Measurements from ENCODE around the gene ASB5. TPM values are rescaled to one million over a fixed set of nuclear protein-coding genes. Genes with fewer than 3 reads are reported as not detected.
"Not testable (repeated sequence)": the region's sequence is repeated elsewhere in the genome, so short reads cannot be mapped to it uniquely, and the experiment has no call there.

ASB5 gene
- total RNA-seq, 1 donor from 2014 or later = 2.8 TPM

DNA sequence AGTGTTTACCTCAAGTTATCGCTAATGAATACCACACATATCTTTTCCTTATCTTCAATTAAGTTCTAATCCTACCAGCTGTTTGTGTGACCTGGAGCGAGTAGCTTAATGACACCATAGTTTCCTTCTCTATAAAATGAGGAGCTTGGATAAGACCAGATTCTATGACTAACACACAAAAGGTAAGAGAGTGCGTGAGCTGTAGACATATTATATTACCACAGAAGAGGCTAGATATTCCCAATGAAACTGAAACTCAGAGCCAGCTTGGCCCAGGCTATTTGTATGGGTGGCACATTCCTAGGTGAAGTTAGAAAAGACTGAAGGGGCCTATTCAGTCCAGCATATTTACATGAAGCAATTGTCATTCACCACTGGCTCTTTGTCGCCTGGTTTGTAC lies 30.2 kb downstream of the ASB5 start:
- DNase-seq (no peak), ATAC-seq (ENCODE audit: poor library complexity) (peak; percentile 8)
- intact Hi-C loops (cut with DNase I) = no loop called here

- peak; percentile 82 for ATAC-seq (ENCODE audit: poor library complexity)
- intact Hi-C loops (cut with DNase I) = no loop called here
These were observed 30.8 kb downstream of the ASB5 start for GRCh38 chr4:176238157-176238610.

GRCh38 chr4:176236946-176237345 lies 32.1 kb downstream of the ASB5 start:
- intact Hi-C loops (cut with DNase I) = no loop called here
- ATAC-seq (ENCODE audit: poor library complexity) (no peak), DNase-seq (no peak)

More at GRCh38 chr4:176238157-176238610, 30.8 kb downstream of the ASB5 start:
- DNase-seq = no peak

GRCh38 chr4:176230836-176231235 lies 38.2 kb downstream of the ASB5 start:
- intact Hi-C loops (cut with DNase I) = no loop called here
- DNase-seq (no peak), ATAC-seq (ENCODE audit: poor library complexity) (peak; percentile 91)

GRCh38 chr4:176229645-176230044 lies 39.4 kb downstream of the ASB5 start:
- DNase-seq = no peak
- peak; percentile 12 for ATAC-seq (ENCODE audit: poor library complexity)
- intact Hi-C loops (cut with DNase I) = no loop called here

GRCh38 chr4:176226736-176227135 lies 42.3 kb downstream of the ASB5 start:
- DNase-seq (no peak), ATAC-seq (ENCODE audit: poor library complexity) (no peak)
- intact Hi-C loops (cut with DNase I) = no loop called here

DNA sequence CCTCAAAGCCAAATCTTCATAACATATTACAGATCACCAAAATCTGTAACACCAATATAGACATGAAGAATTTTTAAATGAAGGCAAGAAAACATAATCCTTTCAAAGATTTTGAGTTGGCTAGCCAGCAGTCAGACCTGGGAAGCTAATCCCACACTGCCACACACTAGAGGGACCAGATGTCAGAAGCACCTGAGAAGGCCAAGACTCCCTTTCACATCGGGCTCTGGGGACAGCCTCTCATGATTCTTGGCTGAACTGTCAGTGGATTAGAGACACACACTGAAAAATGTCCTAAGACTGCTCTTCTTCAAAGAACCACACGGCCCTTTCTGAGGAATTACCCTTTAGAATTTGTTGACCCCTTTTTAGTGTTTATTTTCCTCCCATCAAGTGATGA lies 45.5 kb downstream of the ASB5 start:
- DNase-seq (no peak), ATAC-seq (ENCODE audit: poor library complexity) (no peak)
- intact Hi-C loops (cut with DNase I) = no loop called here

DNA sequence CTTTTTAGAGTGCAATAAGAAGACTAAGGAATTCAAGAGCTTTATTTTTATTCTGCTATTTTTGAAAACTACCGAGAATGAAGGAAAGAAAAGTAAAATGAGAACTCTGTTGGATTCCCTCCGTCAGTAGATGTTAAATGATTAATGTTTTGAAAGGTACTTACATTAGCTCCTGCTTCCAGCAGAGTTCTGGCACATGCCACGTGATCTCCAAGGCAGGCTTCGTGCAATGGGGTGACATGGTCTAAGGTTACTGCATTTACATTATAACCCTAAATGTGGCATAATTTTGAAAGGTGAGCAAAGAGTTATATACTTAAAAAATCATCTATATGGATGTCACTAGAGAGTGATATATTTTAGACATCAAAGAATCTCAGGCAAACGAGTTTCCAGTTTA lies 46.9 kb downstream of the ASB5 start:
- ATAC-seq (ENCODE audit: poor library complexity) (no peak), DNase-seq (no peak)

GRCh38 chr4:176217510-176217909 lies 51.5 kb downstream of the ASB5 start:
- ATAC-seq (ENCODE audit: poor library complexity) (no peak), DNase-seq (no peak)
- intact Hi-C loops (cut with DNase I) = no loop called here

More for the DNA sequence above, 46.9 kb downstream of the ASB5 start:
- intact Hi-C loops (cut with DNase I) = no loop called here

DNA sequence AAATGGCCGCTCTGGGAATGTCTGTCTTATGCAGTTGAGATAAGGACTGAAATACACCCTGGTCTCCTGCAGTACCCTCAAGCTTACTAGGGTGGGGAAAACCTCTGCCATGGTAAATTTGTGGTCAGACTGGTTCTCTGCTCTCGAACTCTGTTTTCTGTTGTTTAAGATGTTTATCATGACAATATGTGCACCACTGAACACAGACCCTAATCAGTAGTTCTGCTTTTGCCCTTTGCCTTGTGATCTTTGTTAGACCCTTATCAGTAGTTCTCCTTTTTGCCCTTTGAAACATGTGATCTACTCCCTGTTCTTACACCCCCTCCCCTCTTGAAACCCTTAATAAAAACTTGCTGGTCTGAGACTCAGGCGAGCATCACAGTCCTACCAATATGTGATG lies 56.7 kb downstream of the ASB5 start:
- intact Hi-C loops (cut with DNase I) = not testable (repeated sequence)

GRCh38 chr4:176210579-176211296 lies 58.3 kb downstream of the ASB5 start:
- ATAC-seq (ENCODE audit: poor library complexity) (no peak), DNase-seq (no peak)
- intact Hi-C loops (cut with DNase I) = no loop called here

More for the DNA sequence above, 56.7 kb downstream of the ASB5 start:
- DNase-seq; ATAC-seq (ENCODE audit: poor library complexity): not testable (repeated sequence)

GRCh38 chr4:176210101-176210500 lies 58.9 kb downstream of the ASB5 start:
- no peak for ATAC-seq (ENCODE audit: poor library complexity)
- intact Hi-C loops (cut with DNase I) = no loop called here
- no peak for DNase-seq

GRCh38 chr4:176209535-176209934 lies 59.5 kb downstream of the ASB5 start:
- ATAC-seq (ENCODE audit: poor library complexity) = no peak
- no peak for DNase-seq
- intact Hi-C loops (cut with DNase I) = no loop called here

- intact Hi-C loops (cut with DNase I) = no loop called here
- ATAC-seq (ENCODE audit: poor library complexity) (peak; percentile 49), DNase-seq (no peak)
These were observed 61.2 kb downstream of the ASB5 start for GRCh38 chr4:176207839-176208238.

DNA sequence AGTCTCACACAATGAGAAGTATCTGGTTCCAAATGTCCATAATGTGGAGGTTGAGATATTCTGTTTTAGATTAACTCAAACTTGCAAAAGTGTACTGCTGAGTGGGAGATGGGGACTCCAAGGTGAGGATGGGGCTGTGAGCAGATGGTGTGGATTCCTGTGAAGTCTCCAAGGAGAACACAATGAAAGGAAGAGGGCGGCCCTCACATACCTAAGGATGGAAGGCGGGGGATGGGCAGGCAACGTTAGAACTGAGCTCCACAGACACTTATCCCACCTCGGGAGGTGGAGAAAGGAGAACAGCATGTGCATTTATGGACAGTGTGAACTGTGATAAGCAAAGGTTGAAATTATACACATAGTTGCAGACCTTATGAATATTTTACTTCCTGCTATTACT lies 63.7 kb downstream of the ASB5 start:
- intact Hi-C loops (cut with DNase I) = no loop called here
- ATAC-seq (ENCODE audit: poor library complexity) (no peak), DNase-seq (no peak)

DNA sequence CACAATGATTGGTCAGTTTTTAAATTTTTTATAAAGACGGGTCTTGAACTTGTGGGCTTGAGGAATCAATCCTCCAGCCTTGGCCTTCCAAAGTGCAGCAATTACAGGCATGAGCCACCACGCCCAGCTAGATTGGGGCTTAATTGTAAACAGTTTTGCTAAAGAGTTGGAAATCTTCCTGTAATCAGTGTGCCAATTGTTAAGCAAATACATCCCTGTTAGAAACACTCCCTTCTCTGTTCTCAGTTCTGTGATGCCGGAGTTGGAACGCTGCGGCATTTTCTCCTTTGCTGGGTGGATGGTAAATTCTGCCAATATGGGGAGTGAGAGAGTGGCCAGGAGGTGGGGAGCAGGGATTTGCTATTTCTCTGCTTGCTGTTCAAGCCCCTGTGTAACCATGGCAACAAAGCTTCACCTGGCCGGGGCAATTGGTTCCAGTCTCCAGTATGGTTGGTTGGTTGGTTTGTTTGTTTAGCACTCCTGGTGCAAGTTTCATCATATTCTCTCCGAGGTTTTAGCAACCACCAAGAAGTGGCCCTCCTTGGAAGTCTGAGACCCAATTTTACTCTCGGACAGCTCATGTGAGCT lies 70.6 kb downstream of the ASB5 start:
- intact Hi-C loops (cut with DNase I) = loop anchor here (10.0 kb wide), 1 partner anchor 76 kb away; no protein-coding TSS in a partner anchor
- DNase-seq = no peak
- ATAC-seq (ENCODE audit: poor library complexity) = no peak

DNA sequence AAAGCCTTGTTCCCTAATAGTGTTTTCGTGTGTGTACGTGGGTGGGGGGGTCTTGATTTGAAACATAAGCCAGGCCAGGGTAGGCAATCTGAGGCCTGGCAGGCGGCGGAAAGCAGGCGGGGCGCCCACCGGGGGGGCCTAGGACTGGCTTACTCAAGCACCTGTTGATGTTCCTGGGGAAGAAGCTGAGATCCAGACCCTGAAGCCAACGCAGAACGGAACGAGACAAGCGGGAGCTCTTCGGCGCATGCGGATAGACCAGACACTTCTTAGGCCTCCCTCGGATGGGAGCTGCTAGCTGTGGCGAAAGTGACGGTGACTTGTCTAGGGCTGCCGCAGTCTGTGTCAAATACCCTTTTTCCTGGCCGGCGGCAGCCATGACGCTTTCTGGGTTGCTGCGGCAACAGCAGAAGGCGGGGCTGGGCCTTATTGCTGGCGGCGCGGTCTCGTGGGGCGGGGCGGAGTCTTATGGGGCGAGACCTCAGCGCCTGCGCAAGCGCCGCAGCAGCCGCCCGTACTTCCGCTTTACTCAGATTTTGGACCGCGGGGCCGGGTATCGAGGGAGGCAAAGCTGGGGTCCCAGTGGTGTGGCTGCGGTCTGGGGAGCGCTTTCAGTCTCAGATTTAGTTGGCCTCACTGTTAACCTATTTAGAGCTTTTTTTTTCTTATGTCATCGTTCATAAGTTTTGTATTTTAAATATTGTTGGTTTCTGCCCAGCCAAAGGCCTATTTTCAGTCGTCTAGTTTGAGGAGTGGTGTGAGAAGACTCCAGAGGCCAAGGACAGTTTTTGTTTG lies 73.6 kb downstream of the ASB5 start, which contains the start of gene SPATA4:
TSS of gene SPATA4 (minus strand) at position 402 of the 795 bp plus-strand sequence. CDS start at position 379, 23 bp downstream.
- DNase-seq (peak; percentile 98), ATAC-seq (ENCODE audit: poor library complexity) (peak; percentile 100)
- intact Hi-C loops (cut with DNase I) = loop anchor here (10.0 kb wide), 1 partner anchor 79 kb away; no protein-coding TSS in a partner anchor

DNA sequence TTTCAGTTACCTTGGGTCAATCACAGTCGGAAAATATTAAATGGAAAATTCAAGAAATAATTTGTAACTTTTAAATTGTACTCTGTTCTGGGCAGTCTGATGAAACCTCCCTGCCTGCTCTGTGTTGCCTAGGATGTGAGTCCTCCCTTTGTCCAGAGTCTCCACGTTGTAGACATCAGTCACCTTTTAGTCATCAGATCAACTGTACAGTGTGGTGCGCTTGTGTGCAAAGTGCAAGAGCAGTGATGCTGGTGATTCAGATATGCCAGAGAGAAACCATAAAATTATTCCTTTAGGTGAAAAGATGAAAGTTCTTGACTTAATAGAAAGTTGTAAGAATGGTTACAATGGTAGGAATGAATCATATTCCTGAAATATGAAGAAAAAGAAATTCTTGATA lies 75.1 kb downstream of the ASB5 start:
- intact Hi-C loops (cut with DNase I) = loop anchor here (10.0 kb wide), 1 partner anchor 81 kb away; no protein-coding TSS in a partner anchor
- DNase-seq (no peak), ATAC-seq (ENCODE audit: poor library complexity) (no peak)

DNA sequence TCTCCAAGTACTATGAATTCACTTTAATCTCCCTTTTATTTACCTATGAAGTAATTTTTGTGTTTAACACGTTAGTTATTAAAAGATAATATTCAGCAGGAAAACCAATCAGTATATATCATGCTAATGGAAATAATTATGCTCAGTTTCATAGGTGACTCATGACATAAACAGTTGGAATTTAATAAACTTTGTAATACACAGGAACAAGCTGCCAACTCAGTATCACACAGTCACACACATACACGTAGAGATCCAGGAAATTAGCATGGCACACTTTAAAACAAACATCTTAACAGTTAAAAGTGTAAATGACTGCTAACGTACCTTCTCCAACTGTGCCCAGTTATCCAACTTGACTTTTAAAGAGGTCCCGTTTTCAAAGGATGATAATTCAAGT lies 75.9 kb downstream of the ASB5 start:
- ATAC-seq (ENCODE audit: poor library complexity) (no peak), DNase-seq (no peak)
- intact Hi-C loops (cut with DNase I) = loop anchor here (10.0 kb wide), 1 partner anchor 82 kb away; no protein-coding TSS in a partner anchor
